LNCAP (cell line): Measurements from ENCODE around the gene VAT1.
A peak's percentile ranks its signal among the peaks of the same experiment; 100 is the strongest.

Source experiments
- CTCF ChIP-seq: fragments of 450-650 bp; IDR thresholded peaks from 2 replicates; pipeline ENCODE4 v1.5.1; 2017; ENCODE audit warnings: mild to moderate bottlenecking

The VAT1 gene

GRCh38 chr17:43010667-43011308 lies 11.4 kb downstream of the VAT1 start:
- TF ChIP-seq CTCF = no peak

DNA sequence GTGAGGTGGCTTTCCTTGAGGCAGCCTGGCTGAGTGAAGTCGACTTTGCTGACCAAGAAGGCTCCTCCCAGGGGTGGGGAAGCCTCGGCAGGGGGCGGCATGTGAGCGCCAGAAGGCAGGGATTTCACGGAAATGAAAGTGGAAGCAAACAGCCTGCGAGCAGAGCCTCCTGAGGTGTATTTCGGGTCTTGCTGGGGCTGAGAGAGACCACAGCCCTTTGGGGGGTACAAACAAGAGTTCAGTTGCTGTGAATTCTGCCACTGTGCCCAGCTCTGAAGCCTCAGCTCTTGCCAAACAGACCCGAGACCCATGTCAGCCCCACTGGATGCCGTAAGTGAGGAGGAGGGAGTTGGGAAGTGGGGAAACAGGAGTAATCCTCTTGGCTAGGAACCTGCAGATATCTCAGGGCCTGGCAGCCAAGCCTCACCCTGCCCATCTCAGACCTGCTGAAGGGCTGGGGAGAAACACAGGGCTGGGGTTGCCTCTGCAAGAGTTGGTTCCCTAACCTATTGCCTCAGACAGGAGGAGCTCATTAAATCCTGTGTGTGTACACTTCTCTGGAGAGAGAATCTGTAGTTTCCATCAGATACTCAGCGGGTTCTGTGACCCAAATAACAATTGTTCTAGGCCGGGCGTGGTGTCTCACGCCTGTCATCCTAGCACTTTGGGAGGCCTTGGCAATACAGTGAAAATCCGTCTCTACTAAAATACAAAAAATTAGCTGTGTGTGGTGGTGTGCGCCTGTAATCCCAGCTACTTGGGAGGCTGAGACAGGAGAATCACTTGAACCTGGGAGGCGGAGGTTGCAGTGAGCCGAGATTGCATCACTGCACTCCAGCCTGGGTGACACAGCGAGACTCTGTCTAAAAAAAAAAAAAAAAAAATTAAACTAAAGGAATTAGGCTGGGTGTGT lies 15.3 kb downstream of the VAT1 start, which contains the start of gene IFI35:
TSS of gene IFI35 (plus strand) at position 146 of the 913 bp plus-strand sequence. CDS start at position 310, 164 bp downstream.
- TF ChIP-seq CTCF = no peak; the same call in 1 of the 2 replicates

GRCh38 chr17:43003542-43004172 lies 18.5 kb downstream of the VAT1 start:
- TF ChIP-seq CTCF = no peak

DNA sequence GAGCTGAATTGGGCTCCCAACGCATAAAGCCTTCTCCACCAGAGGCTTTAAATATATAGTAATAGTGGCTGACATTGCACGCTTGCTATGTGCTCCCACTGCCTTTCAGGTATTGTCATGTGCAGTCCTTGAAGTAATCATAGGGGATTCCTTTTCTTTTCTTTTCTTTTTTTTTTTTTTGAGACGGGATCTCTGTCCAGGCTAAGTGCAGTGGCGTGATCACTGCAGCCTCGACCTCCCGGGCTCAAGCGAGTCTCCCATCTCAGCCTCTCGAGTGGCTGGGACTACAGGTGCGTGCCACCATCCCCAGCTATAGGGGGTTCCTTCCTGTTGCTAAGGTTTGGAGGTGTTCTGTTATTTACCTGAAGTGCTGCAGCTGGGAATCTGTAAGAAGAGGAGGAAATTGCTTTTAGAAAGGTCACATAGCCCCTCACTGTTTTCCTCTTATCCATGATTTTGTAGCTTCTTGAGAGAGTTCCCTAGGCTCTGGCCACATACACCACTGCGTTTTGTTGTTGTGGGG lies 23.1 kb downstream of the VAT1 start:
- no peak for TF ChIP-seq CTCF

DNA sequence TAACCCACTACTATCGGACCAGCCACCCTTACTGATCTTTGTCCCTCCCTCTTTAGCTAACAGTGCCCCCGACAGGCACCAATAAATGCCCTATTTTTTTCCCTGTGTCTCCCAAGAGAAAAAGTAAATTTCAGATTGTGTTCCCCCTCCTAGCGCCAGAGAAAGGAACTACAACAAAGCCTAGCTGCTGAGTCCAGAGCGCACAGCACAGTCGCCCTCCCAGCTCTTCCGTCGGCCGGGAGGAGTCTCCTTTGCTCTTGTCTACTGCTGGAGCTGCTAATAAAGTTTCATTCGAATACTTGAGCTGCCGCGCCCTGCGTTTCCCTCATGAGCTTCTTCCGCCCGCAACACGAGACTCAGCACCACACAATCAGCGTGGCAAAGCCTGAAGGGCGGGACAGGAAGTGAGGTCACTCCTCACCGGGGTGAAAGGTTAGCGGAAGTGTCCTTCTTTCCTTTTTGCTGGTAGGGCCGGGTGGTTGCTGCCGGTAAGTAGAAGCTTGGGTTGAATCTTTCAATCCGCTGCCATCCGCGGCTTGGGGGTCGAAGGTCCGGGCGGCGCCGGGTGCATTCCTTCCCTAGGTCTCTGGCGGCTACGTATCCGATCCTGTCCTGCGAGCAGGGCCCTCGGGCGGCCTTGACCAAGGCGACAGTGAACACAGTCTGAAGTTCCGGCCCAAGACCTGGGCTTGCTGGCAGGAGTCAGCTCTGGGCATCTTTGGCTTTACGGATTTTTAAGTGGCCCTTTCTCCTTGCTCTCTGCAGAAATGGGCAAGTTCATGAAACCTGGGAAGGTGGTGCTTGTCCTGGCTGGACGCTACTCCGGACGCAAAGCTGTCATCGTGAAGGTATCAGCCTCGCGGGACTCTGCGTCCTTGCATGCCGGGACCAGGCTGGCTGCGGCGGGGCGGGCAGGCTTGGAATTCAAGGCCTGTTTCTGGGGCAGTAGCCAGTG lies 23.9 kb downstream of the VAT1 start, which contains the start of gene RPL27:
TSS of gene RPL27 (plus strand) at position 436 of the 955 bp plus-strand sequence. CDS start at position 768, 332 bp downstream.
- peak; percentile 86 for TF ChIP-seq CTCF

GRCh38 chr17:42997390-42997983 lies 24.7 kb downstream of the VAT1 start:
- TF ChIP-seq CTCF = no peak
